Putamen (tissue), 1 donor: ENCODE results near the gene SLC17A7.

Experiments
- DNase-seq: peaks from one replicate; pipeline ENCODE4 v3.0.0-alpha.2; 2016; ENCODE audit warnings: low spot score

SLC17A7 gene

GRCh38 chr19:49408816-49409440, 32.4 kb downstream of the SLC17A7 start:
- DNase-seq = no peak

DNA sequence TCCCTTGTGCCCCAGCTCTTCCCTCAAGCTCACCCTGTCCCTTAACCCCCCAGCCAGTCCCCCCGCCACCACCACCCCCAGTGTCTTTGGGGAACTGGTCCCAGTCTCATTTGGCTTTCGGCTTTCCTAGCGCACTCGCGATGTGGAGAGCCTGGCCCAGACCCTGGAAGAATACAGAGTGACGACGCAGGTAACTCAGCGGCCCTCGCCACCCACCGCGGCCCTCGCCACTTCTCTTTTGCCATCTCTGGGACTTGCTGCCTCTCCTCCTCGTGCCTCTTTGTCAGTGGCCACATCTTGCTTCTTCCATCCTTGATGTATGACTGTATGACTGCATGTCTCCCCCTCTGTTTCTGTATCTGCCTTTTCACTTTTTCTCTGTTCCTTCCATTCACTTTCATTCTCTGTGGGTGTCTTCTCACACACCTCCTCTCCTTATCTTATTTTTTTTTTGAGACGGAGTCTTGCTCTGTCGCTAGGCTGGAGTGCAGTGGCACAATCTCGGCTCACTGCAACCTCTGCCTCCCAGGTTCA, 33.8 kb downstream of the SLC17A7 start:
- DNase-seq = no peak

- DNase-seq = no peak
Observed at GRCh38 chr19:49407079-49407478, 34.2 kb downstream of the SLC17A7 start.

GRCh38 chr19:49403404-49404187, 37.7 kb downstream of the SLC17A7 start:
- no peak for DNase-seq

- DNase-seq = no peak
Observed at GRCh38 chr19:49400029-49400428, 41.3 kb downstream of the SLC17A7 start.

DNA sequence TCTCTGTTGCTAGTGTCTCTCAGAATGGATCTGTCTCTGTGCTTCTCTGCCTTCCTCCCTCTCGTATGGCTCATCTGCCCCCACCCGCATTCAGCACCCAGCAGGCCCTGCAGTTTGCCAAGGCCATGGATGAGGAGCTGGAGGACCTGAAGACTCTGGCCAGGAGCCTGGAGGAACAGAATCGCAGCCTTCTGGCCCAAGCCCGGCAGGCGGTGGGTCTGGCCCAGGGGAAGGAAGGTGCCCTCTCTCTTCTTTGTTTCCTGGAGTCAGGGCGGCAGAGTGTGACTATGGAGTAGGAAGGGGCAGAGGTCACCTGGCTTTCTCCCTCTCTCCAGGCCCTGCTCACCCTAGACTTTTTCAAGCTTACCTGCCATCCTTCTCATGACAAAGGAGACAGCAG, 42.4 kb downstream of the SLC17A7 start:
- no peak for DNase-seq

- no peak for DNase-seq
Observed at GRCh38 chr19:49398001-49398615, 43.2 kb downstream of the SLC17A7 start.

DNA sequence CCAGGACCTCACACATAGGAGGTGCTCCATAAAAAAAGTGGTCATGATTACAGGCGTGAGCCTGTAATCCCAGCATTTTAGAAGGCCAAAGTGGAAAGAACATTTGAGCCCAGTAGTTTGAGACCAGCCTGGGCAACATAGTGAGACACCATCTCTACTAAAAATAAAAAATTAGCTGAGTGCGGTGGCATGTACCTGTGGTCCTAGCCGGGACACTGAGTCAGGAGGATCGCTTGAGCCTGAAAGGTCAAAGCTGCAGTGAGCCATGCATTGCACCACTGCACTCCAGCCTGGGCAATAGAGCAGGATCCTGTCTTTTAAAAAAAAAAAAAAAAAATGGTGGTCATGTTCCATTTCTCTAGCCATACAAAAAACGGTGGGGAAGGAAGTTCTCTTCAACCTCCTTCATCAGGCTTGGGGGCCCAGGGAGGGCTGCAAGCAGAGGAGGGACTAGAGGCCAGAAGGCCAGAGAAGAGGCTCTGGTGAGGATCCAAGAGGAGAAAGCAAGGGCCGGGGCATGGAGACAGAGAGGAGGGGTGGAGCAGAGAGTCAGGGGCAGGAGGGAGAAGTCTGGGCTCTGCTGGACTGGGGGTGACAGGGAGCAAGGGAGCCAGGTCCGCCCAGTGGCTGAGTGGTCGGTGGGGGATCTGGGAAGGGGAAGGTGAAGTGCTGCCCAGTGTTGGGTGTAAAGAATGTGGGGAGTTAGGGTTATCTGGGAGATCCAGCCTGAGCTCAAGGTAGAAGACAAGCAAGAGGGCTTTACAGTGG, 44.4 kb downstream of the SLC17A7 start:
- no peak for DNase-seq

- no peak for DNase-seq
Observed at GRCh38 chr19:49395581-49396407, 45.5 kb downstream of the SLC17A7 start.

DNA sequence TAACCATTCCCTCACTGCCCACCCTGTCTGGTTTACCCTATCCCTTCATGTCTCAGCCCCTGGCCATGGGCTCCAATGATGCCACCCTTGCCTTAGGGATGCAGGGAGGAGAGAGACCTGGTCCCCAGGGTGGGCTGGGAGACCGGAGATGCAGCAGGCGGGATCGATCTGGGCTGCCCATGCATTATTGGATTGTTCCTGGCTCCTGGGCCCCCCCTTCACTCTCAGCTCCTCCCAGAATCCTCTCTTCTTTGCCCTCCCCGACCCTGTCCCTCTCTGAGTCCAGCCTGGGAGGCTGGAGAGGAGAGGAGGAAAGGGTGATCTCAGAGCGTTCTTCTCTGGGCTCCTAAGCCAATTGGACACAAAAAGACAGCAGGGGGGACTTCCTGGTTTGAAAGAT, 47.4 kb downstream of the SLC17A7 start:
- no peak for DNase-seq

GRCh38 chr19:49391581-49392399, 49.5 kb downstream of the SLC17A7 start:
- DNase-seq = peak; percentile 48

DNA sequence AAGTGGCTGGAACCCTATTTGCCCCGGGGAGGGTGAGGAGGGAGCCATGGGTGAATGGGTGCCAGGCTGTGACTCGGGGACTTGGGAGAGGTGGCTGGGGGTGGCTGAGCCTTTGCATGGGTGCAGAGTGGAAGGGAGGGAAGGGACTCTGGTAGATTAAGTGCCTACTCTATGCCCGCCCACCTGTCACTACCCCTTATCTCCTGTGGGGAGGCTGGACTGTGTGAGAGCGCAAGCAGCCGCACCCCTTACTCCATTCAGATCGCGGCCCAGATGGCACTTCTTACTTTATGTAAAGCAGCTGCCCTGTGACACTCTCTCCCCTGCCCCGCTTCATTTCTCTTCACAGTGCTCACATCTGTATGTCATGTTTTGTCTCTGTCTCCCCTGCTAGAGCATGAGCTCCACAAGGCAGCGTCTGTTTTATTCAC, 50.4 kb downstream of the SLC17A7 start:
- DNase-seq = no peak

GRCh38 chr19:49390131-49390928, 51.0 kb downstream of the SLC17A7 start:
- no peak for DNase-seq

DNA sequence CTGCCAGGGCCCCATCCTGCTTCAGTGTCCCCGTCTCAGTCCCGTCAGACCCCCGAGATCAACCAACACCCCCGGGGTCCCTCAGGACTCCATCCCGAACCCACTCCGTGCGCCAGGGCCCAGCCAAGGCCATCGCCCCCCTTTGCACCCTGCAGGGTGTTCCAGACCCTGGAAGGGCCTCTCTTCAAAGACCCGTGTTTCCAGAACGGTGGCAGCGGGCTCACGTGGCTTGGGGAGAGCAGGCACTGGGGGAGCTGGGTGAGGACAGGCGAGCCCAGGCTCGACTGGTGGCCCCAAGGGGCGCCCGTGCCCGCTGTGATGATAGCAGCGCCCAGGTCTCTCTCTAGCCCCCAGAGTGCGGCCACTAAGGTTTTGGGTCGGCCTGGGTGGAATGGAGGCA, 51.9 kb downstream of the SLC17A7 start:
- DNase-seq = no peak

- peak; percentile 58 for DNase-seq
Observed at GRCh38 chr19:49387936-49388372, 53.4 kb downstream of the SLC17A7 start, which contains the start of gene KASH5. Gene KASH5, plus strand, starts transcription at chr19:49388249. Its CDS starts 2,635 bp downstream, at chr19:49390884.

- no peak for DNase-seq
Observed at GRCh38 chr19:49383599-49383998, 57.7 kb downstream of the SLC17A7 start.

DNA sequence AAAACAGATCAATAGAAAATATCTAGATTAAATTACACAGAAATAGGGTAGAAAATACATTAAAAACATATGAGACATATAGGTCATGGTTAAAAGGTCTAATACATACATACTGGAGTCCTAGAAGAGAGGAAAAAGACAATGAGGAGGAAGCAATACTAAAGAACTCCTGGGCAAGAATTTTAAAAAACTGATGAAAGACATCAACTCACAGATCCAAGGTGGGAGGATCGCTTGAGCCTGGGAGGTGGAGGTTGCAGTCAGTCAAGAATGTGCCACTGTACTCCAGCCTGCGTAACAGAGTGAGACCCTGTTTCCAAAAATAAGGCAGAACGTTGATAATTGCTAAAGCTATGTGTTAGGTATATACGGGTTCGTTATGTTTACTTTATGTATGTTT, 58.7 kb downstream of the SLC17A7 start:
- no peak for DNase-seq

- no peak for DNase-seq
Observed at GRCh38 chr19:49380391-49380790, 60.9 kb downstream of the SLC17A7 start.
